ENCODE measurements around the gene SOWAHD.
A peak's percentile ranks its signal among the peaks of the same experiment; 100 is the strongest.

DNA sequence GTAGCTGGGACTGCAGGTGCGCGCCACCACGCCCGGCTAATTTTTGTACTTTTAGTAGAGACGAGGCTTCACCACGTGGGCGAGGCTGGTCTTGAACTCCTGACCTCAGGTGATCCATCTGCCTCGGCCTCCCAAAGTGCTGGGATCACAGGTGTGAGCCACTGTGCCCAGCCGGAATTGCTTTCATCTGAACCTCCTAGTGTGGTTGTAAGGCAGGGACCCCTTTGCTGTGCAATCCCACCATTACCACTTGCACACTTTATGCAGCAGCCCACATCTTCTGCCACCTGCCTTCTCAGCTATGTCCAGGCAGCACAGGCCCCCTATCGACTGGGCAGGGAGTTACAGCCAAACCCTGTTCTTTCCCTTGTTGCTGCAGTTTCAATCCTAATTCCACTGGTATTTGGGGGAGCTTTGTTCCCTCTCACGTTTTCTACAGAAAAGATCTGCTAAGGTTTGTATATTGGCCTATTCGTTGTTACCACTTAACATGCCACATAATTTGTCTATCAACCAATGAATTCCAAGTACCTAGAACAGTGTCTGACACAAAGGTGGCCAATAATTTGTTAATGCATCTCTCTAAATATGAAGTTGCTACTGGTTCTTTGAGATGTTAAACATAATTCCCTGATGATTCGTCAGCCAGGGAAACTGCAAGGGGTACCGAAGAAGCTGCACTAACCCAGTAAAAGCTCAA is 26.5 kb downstream of the SOWAHD start:
- TF ChIP-seq REST (IDR thresholded peaks at IDR 0.05; ENCODE audit: unreplicated experiment), result no peak
- TF ChIP-seq EZH2phosphoT487 (IDR thresholded peaks at IDR 0.05; ENCODE audit: unreplicated experiment), result no peak
- no peak for TF ChIP-seq POLR2AphosphoS5 (IDR thresholded peaks at IDR 0.05; ENCODE audit: low read depth)
- TF ChIP-seq, protein P1, sequence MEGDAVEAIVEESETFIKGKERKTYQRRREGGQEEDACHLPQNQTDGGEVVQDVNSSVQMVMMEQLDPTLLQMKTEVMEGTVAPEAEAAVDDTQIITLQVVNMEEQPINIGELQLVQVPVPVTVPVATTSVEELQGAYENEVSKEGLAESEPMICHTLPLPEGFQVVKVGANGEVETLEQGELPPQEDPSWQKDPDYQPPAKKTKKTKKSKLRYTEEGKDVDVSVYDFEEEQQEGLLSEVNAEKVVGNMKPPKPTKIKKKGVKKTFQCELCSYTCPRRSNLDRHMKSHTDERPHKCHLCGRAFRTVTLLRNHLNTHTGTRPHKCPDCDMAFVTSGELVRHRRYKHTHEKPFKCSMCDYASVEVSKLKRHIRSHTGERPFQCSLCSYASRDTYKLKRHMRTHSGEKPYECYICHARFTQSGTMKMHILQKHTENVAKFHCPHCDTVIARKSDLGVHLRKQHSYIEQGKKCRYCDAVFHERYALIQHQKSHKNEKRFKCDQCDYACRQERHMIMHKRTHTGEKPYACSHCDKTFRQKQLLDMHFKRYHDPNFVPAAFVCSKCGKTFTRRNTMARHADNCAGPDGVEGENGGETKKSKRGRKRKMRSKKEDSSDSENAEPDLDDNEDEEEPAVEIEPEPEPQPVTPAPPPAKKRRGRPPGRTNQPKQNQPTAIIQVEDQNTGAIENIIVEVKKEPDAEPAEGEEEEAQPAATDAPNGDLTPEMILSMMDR (conservative IDR thresholded peaks at IDR 0.05; ENCODE audit: low read depth in 2 of 2), result peak; percentile 42 to 54
- TF ChIP-seq NANOG (IDR thresholded peaks at IDR 0.05; ENCODE audit: borderline replicate concordance), result no peak
